Choroid plexus epithelial cell (primary cell): ENCODE measurements around the gene PRKAA1.
"Not testable (repeated sequence)": the region's sequence is repeated elsewhere in the genome, so short reads cannot be mapped to it uniquely, and the experiment has no call there.

Experiments
- DNase-seq: peaks from one replicate; pipeline ENCODE4 v3.0.0-alpha.2; 2010; ENCODE audit warnings: low read depth
- H3K4me3 ChIP-seq: 2 replicates; pipeline ENCODE4 v1.5.1; 2011; ENCODE audit warnings: low read depth, mild to moderate bottlenecking, control low read depth, low read length, moderate library complexity
- TF ChIP-seq, protein P1 (sequence below): conservative IDR thresholded peaks from 2 replicates; pipeline ENCODE4 v1.5.1; 2011; ENCODE audit warnings: low read depth, mild to moderate bottlenecking, control low read depth, inconsistent platforms, low read length, moderate library complexity

The PRKAA1 gene

GRCh38 chr5:40829748-40830533 lies 31.8 kb upstream of the PRKAA1 start:
- H3K4me3 ChIP-seq: no peak overlapping the region
- TF ChIP-seq, protein P1, sequence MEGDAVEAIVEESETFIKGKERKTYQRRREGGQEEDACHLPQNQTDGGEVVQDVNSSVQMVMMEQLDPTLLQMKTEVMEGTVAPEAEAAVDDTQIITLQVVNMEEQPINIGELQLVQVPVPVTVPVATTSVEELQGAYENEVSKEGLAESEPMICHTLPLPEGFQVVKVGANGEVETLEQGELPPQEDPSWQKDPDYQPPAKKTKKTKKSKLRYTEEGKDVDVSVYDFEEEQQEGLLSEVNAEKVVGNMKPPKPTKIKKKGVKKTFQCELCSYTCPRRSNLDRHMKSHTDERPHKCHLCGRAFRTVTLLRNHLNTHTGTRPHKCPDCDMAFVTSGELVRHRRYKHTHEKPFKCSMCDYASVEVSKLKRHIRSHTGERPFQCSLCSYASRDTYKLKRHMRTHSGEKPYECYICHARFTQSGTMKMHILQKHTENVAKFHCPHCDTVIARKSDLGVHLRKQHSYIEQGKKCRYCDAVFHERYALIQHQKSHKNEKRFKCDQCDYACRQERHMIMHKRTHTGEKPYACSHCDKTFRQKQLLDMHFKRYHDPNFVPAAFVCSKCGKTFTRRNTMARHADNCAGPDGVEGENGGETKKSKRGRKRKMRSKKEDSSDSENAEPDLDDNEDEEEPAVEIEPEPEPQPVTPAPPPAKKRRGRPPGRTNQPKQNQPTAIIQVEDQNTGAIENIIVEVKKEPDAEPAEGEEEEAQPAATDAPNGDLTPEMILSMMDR: no peak
- DNase-seq: no peak

DNA sequence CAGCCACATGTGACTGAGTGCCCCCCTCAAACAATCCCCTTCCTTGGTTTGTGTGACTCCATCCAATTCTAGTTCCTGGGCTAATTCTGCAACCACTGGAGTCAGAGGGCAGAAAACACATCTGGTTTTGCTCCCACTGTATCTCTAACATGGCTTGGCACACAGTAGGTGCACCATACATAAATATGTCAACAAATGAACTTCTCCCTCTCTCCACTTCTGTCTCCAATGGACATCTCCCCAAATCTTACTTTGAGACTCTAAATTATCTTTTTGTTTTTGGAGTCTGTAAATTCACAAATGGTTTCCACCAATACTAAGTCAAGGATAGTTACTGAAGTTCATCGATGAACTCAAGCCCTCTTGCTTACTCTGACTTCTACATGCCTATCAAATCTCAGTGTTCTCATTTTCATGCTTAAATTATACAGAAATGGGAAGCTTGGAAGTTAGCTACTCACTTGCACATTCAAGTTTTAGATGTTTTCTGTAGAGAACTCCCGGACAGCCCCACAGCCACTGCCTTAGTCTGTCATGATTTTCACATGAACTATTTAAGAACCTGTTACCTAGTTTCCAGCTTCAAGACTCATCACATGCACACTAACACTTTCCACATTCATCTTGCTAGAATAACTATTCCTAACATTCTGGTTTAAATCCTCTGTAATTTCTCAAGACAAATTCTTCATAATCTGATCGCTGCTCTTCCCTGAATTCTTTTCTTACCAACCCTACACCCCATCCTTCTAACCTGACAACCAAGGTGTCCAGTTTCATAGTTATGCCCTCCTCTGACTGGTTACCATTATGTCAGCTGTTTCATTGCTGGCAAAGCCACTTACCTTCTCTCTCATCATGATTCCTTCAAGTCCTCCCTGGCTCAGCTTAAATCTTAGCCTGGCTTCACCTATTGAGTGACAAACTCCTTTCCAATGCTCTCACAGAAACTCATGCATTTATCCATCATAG lies 30.8 kb upstream of the PRKAA1 start:
- TF ChIP-seq, protein P1: no peak
- DNase-seq: no peak
- H3K4me3 ChIP-seq: no peak overlapping the region

GRCh38 chr5:40828021-40828631 lies 30.0 kb upstream of the PRKAA1 start:
- no peak for DNase-seq
- no peak overlapping the region for H3K4me3 ChIP-seq
- TF ChIP-seq, protein P1: no peak

DNA sequence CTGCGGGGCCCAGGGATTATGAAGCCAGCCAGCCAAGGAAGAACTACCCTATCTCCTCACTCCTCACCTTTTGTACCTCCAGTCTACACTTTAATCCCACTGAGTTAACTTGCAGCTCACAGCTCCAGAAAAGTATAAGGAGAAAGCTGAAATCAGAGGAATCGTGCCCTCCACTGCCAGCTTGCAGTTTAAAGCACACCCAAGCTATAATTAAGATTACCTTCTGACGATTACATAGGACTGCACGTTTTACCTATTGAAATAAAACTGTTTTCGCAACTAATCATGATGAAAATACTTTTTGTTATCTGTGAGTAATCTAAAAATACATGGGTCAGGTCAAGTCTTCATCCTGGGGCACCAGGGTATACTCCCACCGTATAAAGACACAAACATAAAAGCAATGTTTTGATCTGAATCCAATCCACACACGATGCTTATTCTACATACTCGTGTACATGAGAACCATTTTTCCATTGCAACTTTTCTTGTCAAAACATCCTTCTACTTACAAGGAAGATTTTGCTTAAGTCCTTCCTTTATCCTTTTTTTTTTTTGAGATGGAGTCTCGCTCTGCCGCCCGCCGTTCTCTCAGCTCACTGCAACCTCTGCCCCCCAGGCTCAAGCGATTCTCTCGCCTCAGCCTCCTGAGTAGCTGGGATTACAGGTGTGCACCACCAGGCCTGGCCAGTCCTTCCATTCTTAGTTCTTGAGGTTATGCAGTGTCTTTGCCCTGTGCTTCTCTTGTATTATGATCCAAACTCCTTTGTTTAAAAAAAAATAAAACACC lies 29.2 kb upstream of the PRKAA1 start:
- no peak overlapping the region for H3K4me3 ChIP-seq
- TF ChIP-seq, protein P1: no peak
- DNase-seq: no peak

GRCh38 chr5:40826489-40827187 lies 28.5 kb upstream of the PRKAA1 start:
- TF ChIP-seq, protein P1: no peak
- DNase-seq: no peak

GRCh38 chr5:40825461-40826043 lies 27.4 kb upstream of the PRKAA1 start:
- not testable (repeated sequence) for H3K4me3 ChIP-seq, DNase-seq

More at GRCh38 chr5:40826489-40827187, 28.5 kb upstream of the PRKAA1 start:
- H3K4me3 ChIP-seq: no peak overlapping the region
